GM19328 (cell line): ENCODE data around the gene CD151.

Source experiments
- ATAC-seq: cut with Tn5 transposase; IDR thresholded peaks from one replicate; pipeline ENCODE4 v1.9.1; 2021; ENCODE audit warnings: mild to moderate bottlenecking, moderate library complexity; ENCODE audit not compliant: unreplicated experiment

The CD151 gene

GRCh38 chr11:855330-855674, 22.6 kb downstream of the CD151 start:
- ATAC-seq = no peak

GRCh38 chr11:855796-856195, 23.0 kb downstream of the CD151 start:
- no peak for ATAC-seq

- no peak for ATAC-seq
Observed at GRCh38 chr11:856397-856796, 23.6 kb downstream of the CD151 start.

- no peak for ATAC-seq
Observed at GRCh38 chr11:858053-858761, 25.5 kb downstream of the CD151 start.

- ATAC-seq = no peak
Observed at GRCh38 chr11:858762-859339, 26.1 kb downstream of the CD151 start.

GRCh38 chr11:859394-860131, 26.8 kb downstream of the CD151 start:
- no peak for ATAC-seq

- no peak for ATAC-seq
Observed at GRCh38 chr11:860234-861104, 27.7 kb downstream of the CD151 start.

- no peak for ATAC-seq
Observed at GRCh38 chr11:861105-861479, 28.3 kb downstream of the CD151 start.

- no peak for ATAC-seq
Observed at GRCh38 chr11:862081-862661, 29.4 kb downstream of the CD151 start.

GRCh38 chr11:862696-863022, 29.9 kb downstream of the CD151 start:
- ATAC-seq = no peak

- no peak for ATAC-seq
Observed at GRCh38 chr11:863023-863909, 30.5 kb downstream of the CD151 start.

GRCh38 chr11:863910-864827, 31.4 kb downstream of the CD151 start:
- ATAC-seq = no peak

- no peak for ATAC-seq
Observed at GRCh38 chr11:864898-865297, 32.1 kb downstream of the CD151 start.

GRCh38 chr11:865462-866430, 33.0 kb downstream of the CD151 start:
- ATAC-seq = no peak

GRCh38 chr11:866481-866880, 33.7 kb downstream of the CD151 start:
- no peak for ATAC-seq

GRCh38 chr11:867856-868358, 35.2 kb downstream of the CD151 start:
- no peak for ATAC-seq

- no peak for ATAC-seq
Observed at GRCh38 chr11:868394-868793, 35.6 kb downstream of the CD151 start.

GRCh38 chr11:868802-869201, 36.0 kb downstream of the CD151 start:
- no peak for ATAC-seq
